Inflammatory macrophage (primary cell): ENCODE results near the gene C11orf42.

Experiments
- DNase-seq, 2 donors: peaks; one replicate each; pipeline ENCODE4 v3.0.0-alpha.2; 2020 to 2022
- total RNA-seq, 18 experiments: gene quantifications; one replicate each; lab custom pipeline; 2026; ENCODE audit warnings: mixed read lengths in 6 of 18, inconsistent platforms in 2 of 18; lab: John Stamatoyannopoulos, UW

C11orf42 gene, protein sequence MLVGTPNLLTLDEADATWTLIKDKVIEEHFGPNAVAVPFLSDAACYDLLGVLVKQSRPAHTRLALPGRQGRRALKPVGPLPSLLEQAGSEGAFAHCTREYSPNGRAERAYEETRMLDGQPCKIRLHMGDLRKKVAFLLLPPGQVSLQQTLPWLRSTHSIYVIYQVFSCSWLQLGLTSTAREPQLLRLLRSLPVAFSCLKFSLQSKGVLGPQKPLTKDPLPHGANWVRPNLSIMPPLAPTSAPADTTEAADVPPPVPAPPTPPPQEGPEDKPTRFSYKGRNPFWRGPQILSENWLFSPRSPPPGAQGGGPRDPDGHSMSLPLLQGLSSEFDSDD
- 0 to 0.03 (median 0) reads per million in 18 experiments for total RNA-seq

DNA sequence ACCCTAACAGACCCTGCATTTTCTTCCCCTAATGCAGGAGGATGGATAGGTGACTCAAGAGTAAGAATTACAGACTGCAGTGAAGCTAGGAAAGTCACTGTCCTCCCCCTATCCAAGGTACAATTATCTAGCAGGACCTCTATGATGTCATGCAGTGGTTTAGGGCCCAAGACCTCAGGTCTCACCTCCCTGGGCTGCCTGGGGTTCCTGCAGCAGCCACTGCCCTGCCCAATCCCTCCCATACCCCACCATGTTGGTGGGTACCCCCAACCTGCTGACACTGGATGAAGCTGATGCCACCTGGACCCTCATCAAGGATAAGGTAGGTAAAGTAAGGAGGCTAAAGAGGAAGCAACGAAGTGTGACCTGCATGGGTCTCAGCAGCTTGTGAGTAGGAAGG is at the start of gene C11orf42:
TSS of gene C11orf42 (plus strand) at position 192 of the 400 bp plus-strand sequence. CDS start at position 251, 59 bp downstream.
- DNase-seq, result no peak

DNA sequence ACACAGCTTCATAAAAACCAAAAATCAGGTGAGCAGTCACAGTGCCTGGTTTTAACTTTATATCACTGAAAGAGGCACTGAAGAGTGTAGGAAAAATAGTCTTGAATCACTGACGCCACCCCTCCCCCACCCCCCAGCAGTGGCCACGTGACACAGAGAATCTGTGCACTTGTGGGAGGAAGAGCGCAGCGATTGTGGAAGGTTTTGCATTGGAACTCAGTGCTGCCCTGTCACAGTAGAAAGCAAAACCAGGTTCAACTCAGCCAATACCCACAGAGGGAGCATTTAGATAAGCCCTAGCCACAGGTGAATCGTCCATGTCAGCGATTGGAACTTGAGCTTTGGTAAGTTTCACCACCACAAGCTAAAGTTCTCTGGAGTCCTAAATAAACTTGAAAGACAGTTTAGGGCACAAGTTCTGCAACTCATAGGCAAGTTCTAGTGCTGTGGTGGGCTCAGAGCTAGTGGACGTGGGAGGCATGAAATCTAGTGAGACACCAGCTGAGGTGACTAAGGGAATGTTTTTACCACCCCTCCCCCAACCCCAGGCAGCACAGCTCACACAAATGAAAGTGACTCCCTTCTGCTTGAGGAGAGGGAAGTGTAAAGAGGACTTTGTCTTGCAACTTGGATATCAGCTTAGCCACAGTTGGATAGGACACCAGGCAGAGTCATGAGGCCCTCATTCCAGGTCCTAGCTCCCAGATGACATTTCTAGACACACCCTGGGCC is 48.6 kb upstream of the C11orf42 start:
- DNase-seq, result peak in 1 of 2 donors; percentile 34

DNA sequence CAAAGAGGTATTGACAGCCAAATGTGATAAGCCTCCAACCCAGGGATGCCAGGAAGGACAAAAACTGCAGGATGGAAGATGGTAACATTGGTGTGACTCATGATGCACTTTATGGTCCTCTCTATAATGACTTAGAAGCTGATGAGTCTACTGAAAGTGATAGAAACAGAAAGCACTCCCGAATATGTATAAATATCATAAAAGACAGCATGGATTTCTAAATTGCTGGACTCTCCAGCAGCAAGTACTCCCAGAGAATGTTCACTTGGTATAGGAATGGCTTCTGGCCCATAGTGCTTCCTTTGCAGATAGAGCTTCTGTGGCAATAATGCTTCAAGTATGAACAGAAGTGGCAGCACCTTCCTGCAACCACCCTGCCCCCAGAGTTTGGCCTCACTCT is 35.1 kb upstream of the C11orf42 start, which contains the start of gene OR52B2:
TSS of gene OR52B2 (minus strand) at position 101 of the 400 bp plus-strand sequence. CDS start at position 101, 0 bp downstream.
- no peak for DNase-seq

DNA sequence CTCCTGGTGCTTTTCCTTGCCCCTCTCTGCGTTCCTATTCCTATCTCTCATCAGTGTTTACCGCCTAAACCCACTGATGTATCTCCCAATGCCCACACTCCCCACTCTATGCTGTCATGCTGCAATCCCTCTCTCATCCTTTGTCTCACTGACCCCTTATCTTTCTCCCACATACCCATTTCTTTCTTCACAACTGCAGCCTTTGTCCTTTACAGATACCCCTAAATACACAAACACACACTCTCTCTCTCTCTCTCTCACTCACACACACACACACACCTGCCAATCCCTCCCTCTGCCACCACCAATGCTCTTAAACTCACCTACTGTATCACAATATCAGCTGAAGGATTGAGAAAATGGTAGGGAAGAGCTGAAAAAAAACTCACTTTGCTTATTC is 29.9 kb upstream of the C11orf42 start:
- DNase-seq, result no peak

DNA sequence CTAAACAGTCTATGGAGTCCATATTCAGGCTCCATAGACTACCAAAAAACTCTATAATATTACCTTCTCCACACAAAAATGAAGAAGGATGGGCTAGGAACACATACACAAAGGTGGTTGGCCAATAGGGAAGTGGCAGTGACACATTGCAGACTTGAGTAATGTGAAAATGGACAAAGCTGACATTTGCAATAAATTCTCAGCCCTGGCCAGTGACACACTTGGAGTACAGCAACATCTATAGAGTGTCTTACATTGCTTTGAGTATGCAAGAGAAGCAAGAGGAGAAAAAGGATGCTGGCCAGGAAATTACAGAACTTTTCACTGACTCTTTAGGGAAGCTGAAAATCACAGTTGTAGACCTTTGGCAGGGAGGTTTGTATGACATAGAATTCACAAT is 13.6 kb upstream of the C11orf42 start:
- peak; percentile 67 to 91 for DNase-seq

DNA sequence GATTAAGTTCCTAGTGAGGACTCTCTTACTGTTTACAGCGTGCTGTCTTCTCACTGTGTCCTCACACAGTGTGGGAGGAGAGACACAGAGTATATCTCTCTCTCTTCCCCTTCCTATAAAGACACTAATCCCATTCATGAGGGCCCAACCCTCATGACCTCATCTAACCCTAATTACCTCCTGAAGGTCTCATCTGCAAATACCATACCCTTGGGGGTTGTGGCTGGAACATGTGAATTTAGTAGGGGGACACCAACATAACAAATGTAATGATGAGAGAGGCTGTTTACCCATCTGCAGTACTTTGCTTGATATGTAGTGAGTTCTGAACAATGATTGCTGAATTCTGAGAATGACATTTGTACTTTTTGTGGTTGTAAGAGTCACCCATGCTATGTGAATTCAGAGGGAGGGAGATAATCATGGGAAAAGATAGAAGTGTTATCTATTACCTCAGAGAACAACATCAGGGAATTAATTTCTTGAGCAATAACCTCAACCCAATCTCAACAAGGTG is 11.2 kb upstream of the C11orf42 start:
- DNase-seq, result peak; percentile 63 to 71

DNA sequence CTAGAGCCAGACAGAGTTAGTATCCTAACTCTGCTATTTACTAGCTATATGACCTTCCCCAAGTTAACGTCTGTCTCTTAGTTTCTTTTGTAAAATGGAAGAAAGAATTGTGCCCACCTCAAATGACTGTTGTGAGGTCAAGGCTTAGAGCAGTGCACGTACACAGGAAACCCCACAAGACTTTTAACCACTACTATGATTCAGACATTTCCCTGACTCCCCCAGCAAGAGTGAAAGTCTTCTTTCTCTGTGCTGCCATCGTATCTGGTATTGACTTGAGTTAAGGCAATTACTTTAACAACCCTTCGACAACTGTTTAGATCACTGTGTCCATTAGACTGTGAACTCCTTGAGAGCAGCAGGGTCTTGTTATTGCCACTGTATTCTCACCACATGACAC is 9.0 kb upstream of the C11orf42 start:
- no peak for DNase-seq

DNA sequence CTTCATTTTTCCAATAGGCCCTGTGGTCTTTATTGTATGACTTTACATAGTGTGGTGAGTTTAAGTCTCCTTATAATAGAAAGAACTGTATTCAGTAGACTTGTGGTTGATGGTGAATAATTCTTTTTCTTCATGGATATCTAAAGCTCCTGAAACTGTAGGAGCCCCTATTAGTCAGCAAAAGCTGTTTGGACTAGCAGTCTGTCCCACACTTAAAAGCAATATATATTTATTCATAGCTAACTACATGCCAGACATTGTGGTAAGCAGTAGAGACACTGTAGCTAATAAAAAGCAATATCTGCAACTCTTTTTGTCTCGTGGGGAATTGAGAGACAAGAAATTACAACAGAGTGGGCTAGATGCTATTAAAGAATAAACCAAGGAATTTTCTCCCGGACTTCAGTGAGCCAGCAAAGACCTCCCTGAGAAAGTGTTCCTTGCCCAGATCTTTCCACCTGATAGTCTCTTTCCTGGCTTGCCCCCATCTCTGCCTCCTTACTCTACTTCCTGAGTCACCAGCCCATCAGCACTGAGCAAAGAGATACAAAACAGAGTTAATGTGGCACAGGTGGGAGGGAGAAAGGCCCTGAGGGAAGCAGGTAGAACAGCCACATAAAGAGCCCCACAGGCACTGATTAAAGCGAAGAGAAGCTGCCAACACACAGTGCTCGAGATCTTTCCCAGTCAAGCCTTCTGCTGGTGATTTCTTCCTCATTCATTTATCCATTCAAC is 7.7 kb upstream of the C11orf42 start:
- DNase-seq, result no peak

DNA sequence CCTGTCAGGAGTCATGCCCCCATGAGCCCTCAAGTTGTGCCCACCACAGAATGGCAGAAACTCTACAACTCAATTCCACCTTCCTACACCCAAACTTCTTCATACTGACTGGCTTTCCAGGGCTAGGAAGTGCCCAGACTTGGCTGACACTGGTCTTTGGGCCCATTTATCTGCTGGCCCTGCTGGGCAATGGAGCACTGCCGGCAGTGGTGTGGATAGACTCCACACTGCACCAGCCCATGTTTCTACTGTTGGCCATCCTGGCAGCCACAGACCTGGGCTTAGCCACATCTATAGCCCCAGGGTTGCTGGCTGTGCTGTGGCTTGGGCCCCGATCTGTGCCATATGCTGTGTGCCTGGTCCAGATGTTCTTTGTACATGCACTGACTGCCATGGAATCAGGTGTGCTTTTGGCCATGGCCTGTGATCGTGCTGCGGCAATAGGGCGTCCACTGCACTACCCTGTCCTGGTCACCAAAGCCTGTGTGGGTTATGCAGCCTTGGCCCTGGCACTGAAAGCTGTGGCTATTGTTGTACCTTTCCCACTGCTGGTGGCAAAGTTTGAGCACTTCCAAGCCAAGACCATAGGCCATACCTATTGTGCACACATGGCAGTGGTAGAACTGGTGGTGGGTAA is 6.1 kb upstream of the C11orf42 start, which contains the start of gene OR52W1:
TSS of gene OR52W1 (plus strand) at position 51 of the 637 bp plus-strand sequence. CDS start at position 51, 0 bp downstream.
- no peak for DNase-seq

DNA sequence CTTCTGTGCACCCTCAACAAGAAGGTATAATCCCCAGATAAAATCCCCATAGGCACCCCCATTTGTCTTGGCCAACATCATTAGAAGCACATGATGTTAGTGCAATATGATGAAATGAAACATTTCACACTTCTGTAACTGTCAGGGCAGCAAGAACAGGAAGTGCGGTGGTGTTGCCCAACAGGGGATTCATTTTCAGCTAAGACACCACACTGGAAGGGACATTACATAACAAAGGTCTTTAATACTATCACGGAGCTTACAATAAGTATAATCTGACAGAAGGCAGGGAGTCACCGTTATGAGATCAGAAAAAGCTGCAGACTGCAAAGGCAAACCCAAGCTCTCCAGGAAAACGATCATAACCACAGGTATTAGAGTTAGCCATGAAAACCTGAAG is 4.4 kb upstream of the C11orf42 start:
- peak; percentile 97 to 98 for DNase-seq

DNA sequence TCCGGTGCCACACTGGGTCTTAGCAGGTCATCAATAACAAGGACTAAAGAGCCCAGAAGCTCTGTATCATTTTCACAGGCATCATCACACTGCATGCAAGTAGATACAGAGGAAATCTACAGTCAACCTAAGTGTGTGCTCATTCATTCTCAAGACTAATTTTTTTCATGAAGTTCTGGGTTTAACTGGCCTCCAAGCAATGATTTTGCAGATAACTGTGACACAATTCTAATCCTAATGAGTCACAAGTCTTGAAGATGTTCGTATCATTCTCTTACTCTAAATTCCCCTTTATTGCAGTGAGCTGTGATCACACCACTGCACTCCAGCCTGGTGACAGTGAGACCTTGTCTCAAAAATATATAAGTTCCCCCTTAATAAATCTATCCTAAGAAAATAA is 3.9 kb upstream of the C11orf42 start:
- peak; percentile 69 to 88 for DNase-seq

DNA sequence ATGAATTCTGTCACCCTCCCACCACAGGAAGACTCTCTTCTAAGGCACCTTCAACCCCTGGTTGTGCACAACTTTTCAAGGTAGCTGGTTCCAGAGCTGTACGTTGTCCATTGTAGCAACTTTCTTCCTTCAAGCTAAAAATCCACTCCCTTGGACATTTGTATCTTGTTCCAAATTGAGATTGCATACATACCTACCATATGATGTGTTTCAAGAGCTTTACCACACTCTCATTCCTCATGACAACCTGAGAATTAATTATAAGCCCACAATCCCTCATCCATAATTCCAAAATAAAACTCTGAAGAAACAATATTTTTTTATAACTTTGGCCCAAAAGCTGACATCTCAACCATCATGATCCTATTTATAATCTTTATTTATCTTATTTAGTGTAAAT is 3.3 kb upstream of the C11orf42 start:
- no peak for DNase-seq

DNA sequence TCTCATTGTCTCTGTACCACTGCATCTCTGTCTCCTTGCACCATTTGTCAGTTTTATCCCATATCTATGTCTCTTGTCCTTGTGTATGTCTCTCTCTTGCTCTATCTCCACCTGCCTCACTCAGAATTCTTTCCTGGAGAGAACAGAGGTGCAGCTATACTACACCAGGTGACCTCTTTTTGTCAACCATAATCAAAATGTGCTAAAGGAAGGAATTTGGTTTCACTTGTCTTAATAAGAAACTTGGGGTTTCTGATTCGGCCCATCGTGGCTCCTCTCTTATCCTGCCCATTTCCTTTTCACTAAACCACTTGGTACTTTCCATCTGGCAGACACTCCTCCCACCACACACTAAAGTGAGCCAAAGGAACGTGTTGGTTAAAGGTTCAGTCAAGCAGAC is 2.0 kb upstream of the C11orf42 start:
- no peak for DNase-seq

DNA sequence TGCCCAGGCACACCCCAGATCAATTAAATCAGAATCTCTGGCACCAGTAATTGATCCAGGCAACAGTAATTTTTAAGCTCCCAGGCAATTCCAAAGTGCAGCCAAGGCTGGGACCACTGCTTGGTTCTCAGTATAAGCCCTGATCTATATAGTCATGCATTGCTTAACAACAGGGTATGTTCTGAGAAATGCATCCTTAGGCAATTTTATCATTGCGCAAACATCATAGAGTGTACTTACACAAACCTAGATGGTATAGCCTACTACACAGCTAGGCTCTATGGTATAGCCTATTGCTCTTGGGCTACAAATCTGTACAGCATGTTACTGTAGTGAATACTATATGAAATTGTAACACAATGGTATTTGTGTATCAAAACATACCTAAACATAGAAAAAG is 651 bp upstream of the C11orf42 start:
- DNase-seq, result peak; percentile 79 to 94

DNA sequence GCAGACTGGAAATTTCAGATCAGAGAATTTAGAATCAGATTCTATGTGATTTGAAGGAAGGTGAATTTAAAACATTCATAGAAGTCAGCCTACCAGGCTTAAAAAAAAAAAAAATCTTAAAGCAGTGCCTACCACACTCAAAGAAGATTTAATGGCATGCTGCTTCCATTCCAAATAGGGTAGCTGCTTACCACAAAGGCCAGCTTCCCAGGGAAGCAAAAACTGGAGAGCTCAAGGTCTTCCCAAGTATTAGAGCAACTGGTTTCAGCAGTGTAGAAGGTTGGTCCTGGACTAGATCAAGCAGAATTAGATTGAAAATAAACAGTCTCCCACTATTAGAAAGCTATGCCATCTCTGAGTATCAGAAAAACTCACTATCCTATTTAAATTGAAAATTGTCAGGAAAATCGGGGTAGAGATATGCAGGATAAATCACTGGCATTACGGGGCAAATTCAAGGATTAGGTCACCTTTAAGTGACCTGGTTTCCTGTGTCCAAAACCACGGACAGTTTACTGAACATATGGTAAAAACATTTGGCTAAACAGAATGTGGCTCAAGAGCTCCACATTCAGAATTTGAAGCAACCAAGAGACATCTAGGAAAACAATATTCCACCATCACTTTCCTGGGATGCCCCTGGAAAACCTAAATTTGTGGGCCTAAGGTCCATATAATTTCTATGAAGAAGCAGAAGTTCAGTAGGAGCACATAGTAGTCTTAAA is 1.3 kb downstream of the C11orf42 start:
- no peak for DNase-seq

DNA sequence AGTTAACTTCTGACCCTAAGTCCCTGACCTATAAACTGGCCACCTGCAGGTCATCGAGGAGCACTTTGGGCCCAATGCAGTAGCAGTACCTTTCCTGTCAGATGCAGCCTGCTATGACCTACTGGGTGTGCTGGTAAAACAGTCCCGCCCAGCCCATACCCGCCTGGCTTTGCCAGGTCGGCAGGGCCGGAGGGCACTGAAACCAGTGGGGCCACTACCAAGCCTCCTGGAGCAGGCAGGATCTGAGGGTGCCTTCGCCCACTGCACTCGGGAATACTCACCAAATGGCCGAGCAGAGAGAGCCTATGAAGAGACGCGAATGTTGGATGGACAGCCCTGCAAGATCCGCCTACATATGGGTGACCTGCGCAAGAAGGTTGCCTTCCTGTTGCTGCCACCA is 4.4 kb downstream of the C11orf42 start:
- DNase-seq, result no peak

DNA sequence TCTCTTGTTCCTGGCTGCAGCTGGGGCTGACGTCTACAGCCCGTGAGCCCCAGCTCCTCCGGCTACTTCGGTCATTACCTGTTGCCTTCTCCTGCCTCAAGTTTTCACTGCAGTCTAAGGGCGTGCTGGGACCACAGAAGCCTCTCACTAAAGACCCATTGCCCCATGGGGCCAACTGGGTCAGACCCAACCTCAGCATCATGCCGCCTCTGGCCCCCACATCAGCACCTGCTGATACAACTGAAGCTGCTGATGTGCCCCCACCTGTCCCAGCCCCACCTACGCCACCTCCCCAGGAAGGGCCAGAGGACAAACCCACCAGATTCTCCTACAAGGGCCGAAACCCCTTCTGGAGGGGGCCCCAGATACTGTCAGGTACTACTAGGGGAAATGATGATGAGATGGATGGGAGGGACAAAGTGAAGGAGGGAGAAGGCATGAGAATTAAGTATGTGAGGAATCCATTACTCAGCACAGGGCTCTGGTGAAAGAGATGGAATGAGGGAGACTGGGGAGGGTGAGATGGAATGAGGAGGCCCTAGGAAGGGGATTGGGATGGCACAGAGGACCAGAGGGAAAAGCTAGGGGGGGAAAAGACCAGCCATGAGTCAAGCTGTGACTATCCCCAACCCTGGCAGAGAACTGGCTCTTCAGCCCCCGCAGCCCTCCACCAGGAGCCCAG is 5.1 kb downstream of the C11orf42 start:
- DNase-seq, result no peak

DNA sequence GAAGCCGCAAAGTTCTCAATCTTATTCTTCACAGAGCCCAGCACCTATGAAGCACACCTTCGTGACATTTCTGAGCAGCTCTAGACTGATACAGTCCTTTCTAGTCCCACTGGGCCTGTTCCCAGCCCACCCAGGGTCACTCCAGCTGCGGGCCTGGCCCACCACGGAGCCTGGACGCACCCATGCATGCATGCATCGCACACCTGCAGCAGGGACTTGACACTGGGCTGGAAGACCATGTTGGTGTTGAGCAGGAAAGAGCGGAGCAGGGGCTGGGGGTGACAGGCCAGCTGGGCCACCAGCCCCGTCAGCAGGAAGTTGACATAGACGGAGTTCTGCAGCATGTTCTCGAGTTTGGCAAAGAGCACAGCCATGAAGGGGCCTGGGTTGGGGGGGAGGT is 9.2 kb downstream of the C11orf42 start:
- no peak for DNase-seq

DNA sequence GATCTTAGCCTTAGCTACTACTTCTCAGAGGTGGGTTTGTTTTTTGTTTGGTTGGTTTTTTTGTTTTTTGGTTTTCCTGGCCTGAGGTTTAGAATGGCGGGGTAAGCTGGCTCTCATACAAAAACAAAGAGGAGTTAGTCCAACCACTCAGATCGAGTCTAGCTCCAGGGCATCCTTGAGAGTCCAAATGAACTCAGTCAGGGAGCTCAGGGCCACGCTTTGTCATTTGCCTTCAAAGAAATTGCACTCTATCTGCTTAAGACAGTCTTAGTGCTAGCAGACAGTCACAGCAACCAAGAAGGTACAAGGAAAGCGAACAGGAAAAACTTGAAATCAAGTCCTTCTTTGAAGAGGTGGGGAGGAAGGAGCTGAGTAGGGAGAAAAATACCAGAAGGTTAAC is 11.1 kb downstream of the C11orf42 start:
- no peak for DNase-seq

DNA sequence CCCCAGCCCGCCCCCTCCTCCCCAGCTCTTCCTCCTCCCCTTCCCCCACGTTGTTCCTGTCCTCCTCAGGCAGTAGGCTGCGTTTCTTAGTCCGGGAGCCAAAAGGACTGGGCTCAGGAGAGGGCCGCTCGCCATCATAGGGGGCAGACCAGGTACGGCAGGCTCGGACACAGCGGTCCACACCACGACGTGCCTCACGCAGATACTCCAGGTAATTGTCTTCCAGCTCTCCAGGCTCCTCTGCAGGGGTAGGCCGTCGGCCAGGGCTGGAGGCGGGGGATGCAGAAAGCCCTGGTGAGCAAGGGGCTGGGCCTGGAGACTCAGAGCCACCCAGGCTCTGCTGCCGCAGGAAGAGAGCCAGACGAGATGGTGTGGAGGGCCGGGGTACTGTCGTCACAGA is 12.4 kb downstream of the C11orf42 start:
- no peak for DNase-seq

DNA sequence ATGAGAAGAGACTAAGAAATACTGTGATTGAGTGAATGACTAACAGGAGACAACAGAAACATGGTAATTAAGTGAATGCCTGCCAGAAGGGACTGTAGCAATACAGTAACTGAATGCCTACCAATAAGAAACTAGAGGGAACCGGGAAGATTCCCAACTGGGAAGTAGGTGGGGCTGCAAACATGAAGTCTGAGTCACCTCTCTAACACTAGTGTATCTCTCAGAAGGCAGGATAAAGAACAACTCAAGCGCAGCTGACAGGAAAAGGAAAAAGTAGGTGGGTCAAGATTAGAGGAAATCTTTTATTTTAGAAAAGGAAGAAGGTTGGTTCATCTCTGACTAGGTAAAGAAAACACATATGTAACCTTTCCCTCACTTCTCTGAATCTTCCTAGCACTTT is 14.0 kb downstream of the C11orf42 start:
- peak; percentile 68 to 72 for DNase-seq
